H1 (cell line): ENCODE results near the gene ADPRH. TPM values are rescaled to one million over a fixed set of nuclear protein-coding genes. Genes with fewer than 3 reads are reported as not detected.

Experiments
- CBX8 ChIP-seq: fragments of 300-800, 300-1000 bp; sonication (generic); IDR thresholded peaks from 2 replicates; pipeline ENCODE4 v1.7.1; 2016; ENCODE audit warnings: low read depth, low read length, borderline replicate concordance
- HDAC6 ChIP-seq: IDR thresholded peaks from one replicate; pipeline ENCODE4 v1.7.1; 2012; ENCODE audit warnings: low read depth, mild to moderate bottlenecking, inconsistent platforms, low read length, moderate library complexity
- JUND ChIP-seq: IDR thresholded peaks from 2 replicates; pipeline ENCODE4 v1.6.1; 2011; ENCODE audit warnings: mild to moderate bottlenecking, improper control_type of control experiment, low read length
- SIN3A ChIP-seq, 2 experiments: IDR thresholded peaks in 1 of 2; conservative IDR thresholded peaks in 1 of 2; 2 replicates each; pipeline ENCODE4 v1.6.1; 2011 to 2012; ENCODE audit warnings: low read length in 2 of 2, improper control_type of control experiment in 1 of 2, low read depth in 1 of 2, mild to moderate bottlenecking in 1 of 2
- SIRT6 ChIP-seq: IDR thresholded peaks from one replicate; pipeline ENCODE4 v1.7.1; 2012; ENCODE audit warnings: low read length, inconsistent platforms
- polyA plus RNA-seq, 7 experiments: library from polyadenylated mRNA; depleted of rRNA in 3 of 7; stranded (reverse) in 5 of 7; unstranded in 2 of 7; fragments of >200 nt in 5 of 7; fragments of 200-250 nt in 2 of 7; gene quantifications; 1 replicate in 5 of 7; 2 replicates in 1 of 7; 4 replicates in 1 of 7; pipeline versions ENCODE4 v1.2.1 to v1.2.3, GENCODE V29; 2011 to 2013; ENCODE audit warnings: missing spikeins in 2 of 7, mixed read lengths in 2 of 7
- total RNA-seq: library from RNA; stranded (reverse); fragmentation: NEBNext Ultra II Directional; extraction: Animal tissue kit (Norgen Biotek cat#: 25700); gene quantifications from 2 replicates; pipeline ENCODE4 v1.2.1, GENCODE V29; 2021

ADPRH gene
- total and polyA plus RNA-seq, 2 of the 8 experiments (the other 6 are each of a cell fraction or from before 2014, with no cell fraction given) = 2.6 to 4.2 TPM

DNA sequence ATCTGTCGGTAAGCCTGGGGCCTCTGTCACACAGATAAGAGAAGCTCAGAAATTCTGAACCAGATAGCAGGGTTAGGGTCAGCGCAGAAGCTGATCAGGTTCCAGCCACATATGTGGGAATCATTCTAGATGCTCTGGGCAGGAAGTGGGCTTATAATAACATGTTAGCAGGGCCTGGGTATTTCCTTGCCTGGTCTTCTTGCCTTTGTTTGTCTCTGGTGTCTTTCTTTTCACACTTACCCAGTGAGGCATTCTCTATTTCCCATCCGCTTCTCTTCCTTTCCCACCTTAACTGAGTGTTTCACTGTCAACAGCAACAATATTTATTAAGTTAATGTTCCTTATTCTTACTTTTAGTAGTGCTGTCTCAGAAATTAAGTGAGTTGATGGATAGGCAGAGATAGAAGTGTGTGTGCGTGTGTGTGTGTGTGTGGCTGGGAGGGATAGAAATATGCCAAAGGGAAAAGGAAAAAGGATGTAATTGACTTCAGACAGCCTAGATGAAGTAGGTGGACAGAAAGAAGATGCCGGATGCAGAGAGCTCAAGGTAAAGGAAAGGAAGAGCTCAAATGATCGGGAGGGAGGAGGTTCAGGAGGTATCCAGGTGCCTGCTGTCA, 20.4 kb downstream of the ADPRH start (continued):
- no peak for TF ChIP-seq SIN3A (conservative IDR thresholded peaks at IDR 0.05 in 1 of 2, IDR thresholded peaks at IDR 0.05 in 1 of 2; ENCODE audit: low read depth in 1 of 2, low read length in 2 of 2)
- no peak for TF ChIP-seq HDAC6
- TF ChIP-seq JUND = no peak
- TF ChIP-seq CBX8 = no peak
- TF ChIP-seq SIRT6 = no peak
